HG02885 (cell line): ENCODE results near the gene TUBA4B.
"Not testable (repeated sequence)": the region's sequence is repeated elsewhere in the genome, so short reads cannot be mapped to it uniquely, and the experiment has no call there.

Experiments used
- ATAC-seq: cut with Tn5 transposase; IDR thresholded peaks from one replicate; pipeline ENCODE4 v1.9.1; 2021; ENCODE audit warnings: mild to moderate bottlenecking; ENCODE audit not compliant: unreplicated experiment, poor library complexity

Gene TUBA4B

GRCh38 chr2:219308142-219309101 is 55.4 kb downstream of the TUBA4B start:
- no peak for ATAC-seq

GRCh38 chr2:219309278-219309677 is 56.2 kb downstream of the TUBA4B start, which contains the start of gene PTPRN:
Gene PTPRN (minus strand): TSS chr2:219309401. CDS start chr2:219309332, 69 bp downstream.
- ATAC-seq, result no peak

- ATAC-seq, result not testable (repeated sequence)
Observed at GRCh38 chr2:219312683-219313263, 59.7 kb downstream of the TUBA4B start.

GRCh38 chr2:219314804-219315468 is 61.9 kb downstream of the TUBA4B start:
- no peak for ATAC-seq
